ENCODE results near the gene SEMA3C. TPM values are rescaled to one million over a fixed set of nuclear protein-coding genes. Genes with fewer than 3 reads are reported as not detected.

The SEMA3C gene
- total and polyA plus RNA-seq, 2 donors (not counting 3 experiments of a cell fraction or from before 2014, with no cell fraction given), result 0.01 to 0.09 TPM

DNA sequence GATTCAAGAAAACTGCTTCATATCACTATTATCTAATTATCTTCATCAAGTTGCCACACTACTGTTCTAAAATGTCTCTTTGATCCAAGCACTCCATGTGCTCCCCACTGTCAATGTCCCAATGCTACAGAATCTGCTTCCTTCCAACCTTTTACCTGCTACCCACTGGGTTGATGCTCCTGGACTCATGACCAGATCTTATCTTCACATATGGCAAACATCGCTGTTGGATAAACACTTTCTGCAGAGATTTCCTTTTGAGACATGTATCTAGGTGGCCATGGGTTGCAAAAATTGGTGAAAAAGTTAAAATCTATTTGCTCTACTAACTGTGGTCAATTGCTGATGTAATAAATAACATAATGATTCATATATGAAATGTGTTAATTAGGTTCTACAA lies 24.5 kb upstream of the SEMA3C start:
- intact Hi-C loops (cut with micrococcal nuclease) (loop anchor here (5.0 kb wide), 1 partner anchor 1094 kb away; no protein-coding TSS in a partner anchor), dilution Hi-C loops (cut with MboI; ENCODE audit: extremely low pct_ligation_motif_present, low sequenced_read_pairs) (no loop called here)
- no peaks in the 10 kb centered on the region for H3K9me3 ChIP-seq (replicated peaks; ENCODE audit: control insufficient read depth, insufficient read depth, low read length)
- no peaks in the 10 kb centered on the region for H3K27me3 ChIP-seq (ENCODE audit: control insufficient read depth in 2 of 2, insufficient read depth in 2 of 2, low read length in 2 of 2)
- no peak for TF ChIP-seq POLR2AphosphoS5 (IDR thresholded peaks at IDR 0.05; ENCODE audit: insufficient read depth, low read depth, low read length)
- no peak for TF ChIP-seq MYC (IDR thresholded peaks at IDR 0.05; ENCODE audit: low read depth, low read length)
- TF ChIP-seq GATA2 (IDR thresholded peaks at IDR 0.05; ENCODE audit: insufficient read depth, insufficient read length, low read depth, low read length), result peak; percentile 56
- H3K9me1 ChIP-seq (replicated peaks; ENCODE audit: control insufficient read depth, extremely low read depth, insufficient read depth, low read length), result no peaks in the 10 kb centered on the region
- CTCF ChIA-PET, result no interaction called here
- H3K4me2 ChIP-seq (ENCODE audit: insufficient read depth, low read length), result no peak overlapping the region
- no peak for FAIRE-seq
- peak overlapping the region; percentile 57 for H3K27ac ChIP-seq (ENCODE audit: insufficient read depth, low read depth, low read length)
- H2AFZ ChIP-seq (ENCODE audit: low read depth, low read length), result no peak overlapping the region
- H3K4me3 ChIP-seq (replicated peaks in 1 of 3; ENCODE audit: insufficient read depth in 1 of 3, low read depth in 1 of 3, low read length in 3 of 3), result no peak overlapping the region
- peaks cover 28% of the 10 kb centered on the region for H3K4me1 ChIP-seq (ENCODE audit: control insufficient read depth, extremely low read depth, insufficient read depth, low read length)
- POLR2A ChIA-PET, result no interaction called here
- BruUV-seq (replicated peaks), result no TSS peak
- no peak overlapping the region for H3K9ac ChIP-seq (replicated peaks; ENCODE audit: extremely low read depth, insufficient read depth, low read length)
- H3K36me3 ChIP-seq (ENCODE audit: control insufficient read depth in 2 of 2, extremely low read depth in 1 of 2, insufficient read depth in 2 of 2, low read length in 2 of 2), result no peaks in the 10 kb centered on the region
- H3K79me2 ChIP-seq (ENCODE audit: control insufficient read depth, insufficient read depth, low read length), result no peaks in the 10 kb centered on the region
- no peak for DNase-seq (ENCODE audit: low read depth, low spot score)
- no peaks in the 10 kb centered on the region for H4K20me1 ChIP-seq (replicated peaks; ENCODE audit: control insufficient read depth, extremely low read depth, insufficient read depth, low read length)

DNA sequence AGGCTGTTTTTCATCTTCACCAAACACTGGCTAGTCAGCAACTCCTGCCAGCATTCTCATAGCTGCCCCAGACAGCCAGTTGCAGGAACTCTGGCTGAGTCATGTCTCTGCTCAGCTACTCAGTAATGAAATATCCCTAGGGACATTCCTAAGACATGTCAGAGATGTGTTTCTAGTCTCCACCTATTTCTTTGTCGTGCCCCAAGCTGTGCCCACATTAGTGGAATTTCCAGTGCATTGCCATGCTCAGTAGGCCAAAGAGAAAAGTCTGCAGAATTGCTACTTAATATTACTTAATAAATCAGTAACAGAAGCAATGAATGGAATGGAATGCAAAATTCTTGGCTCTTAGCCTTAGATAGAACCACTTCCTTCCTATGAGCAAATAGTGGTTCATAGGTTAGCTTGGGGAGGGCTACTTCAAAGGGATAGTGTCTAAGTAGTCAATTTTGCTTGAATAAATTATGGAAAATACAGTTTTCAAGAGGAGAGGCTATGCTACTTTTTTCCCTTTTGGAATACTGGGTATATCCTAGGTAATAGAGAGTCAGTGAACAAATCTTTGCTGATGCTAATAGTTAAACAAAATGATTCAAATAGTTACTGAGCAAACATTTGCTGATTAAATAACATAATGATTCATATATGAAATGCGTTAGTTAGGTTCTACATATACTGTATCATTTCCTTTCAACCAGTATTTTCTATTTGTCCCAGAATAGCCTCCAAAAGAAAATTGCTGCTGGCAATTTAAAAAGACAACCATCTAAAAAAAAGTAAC lies 23.6 kb upstream of the SEMA3C start:
- no peaks in the 10 kb centered on the region for H3K36me3 ChIP-seq (ENCODE audit: control insufficient read depth in 2 of 2, extremely low read depth in 1 of 2, insufficient read depth in 2 of 2, low read length in 2 of 2)
- H3K4me2 ChIP-seq (ENCODE audit: insufficient read depth, low read length), result peak overlapping the region; percentile 60
- intact Hi-C loops (cut with micrococcal nuclease) (loop anchor here (1.0 to 5.0 kb wide), 2 partner anchors 23 to 1095 kb away; partner anchors contain the start of gene SEMA3C), dilution Hi-C loops (cut with MboI; ENCODE audit: extremely low pct_ligation_motif_present, low sequenced_read_pairs) (no loop called here)
- FAIRE-seq (peak; percentile 97), DNase-seq (ENCODE audit: low read depth, low spot score) (peak; percentile 92)
- no peak overlapping the region for H2AFZ ChIP-seq (ENCODE audit: low read depth, low read length)
- peak overlapping the region; percentile 57 for H3K27ac ChIP-seq (ENCODE audit: insufficient read depth, low read depth, low read length)
- no peaks in the 10 kb centered on the region for H4K20me1 ChIP-seq (replicated peaks; ENCODE audit: control insufficient read depth, extremely low read depth, insufficient read depth, low read length)
- peaks cover 28% of the 10 kb centered on the region for H3K4me1 ChIP-seq (ENCODE audit: control insufficient read depth, extremely low read depth, insufficient read depth, low read length)
- no peaks in the 10 kb centered on the region for H3K9me1 ChIP-seq (replicated peaks; ENCODE audit: control insufficient read depth, extremely low read depth, insufficient read depth, low read length)
- no peaks in the 10 kb centered on the region for H3K27me3 ChIP-seq (ENCODE audit: control insufficient read depth in 2 of 2, insufficient read depth in 2 of 2, low read length in 2 of 2)
- TF ChIP-seq GATA2 (IDR thresholded peaks at IDR 0.05; ENCODE audit: insufficient read depth, insufficient read length, low read depth, low read length) (peak; percentile 55), MAX (IDR thresholded peaks at IDR 0.05; ENCODE audit: insufficient read depth, insufficient read length) (no peak), FOS (IDR thresholded peaks at IDR 0.05; ENCODE audit: borderline replicate concordance, insufficient read depth, low read length) (peak; percentile 90), POLR2AphosphoS5 (IDR thresholded peaks at IDR 0.05; ENCODE audit: insufficient read depth, low read depth, low read length) (peak; percentile 34), JUN (IDR thresholded peaks at IDR 0.05; ENCODE audit: borderline replicate concordance, insufficient read depth, insufficient read length, low read depth) (peak; percentile 46)
- H3K79me2 ChIP-seq (ENCODE audit: control insufficient read depth, insufficient read depth, low read length), result no peaks in the 10 kb centered on the region
- ChIA-PET CTCF (interaction anchor here (0.7 to 1.0 kb wide), 5 partner anchors 10 to 515 kb away, joined by 3 to 4 read pairs (median 3); no protein-coding TSS in a partner anchor), POLR2A (interaction anchor here (0.6 to 1.2 kb wide), 2 partner anchors 509 to 803 kb away, joined by 3 to 7 read pairs; no protein-coding TSS in a partner anchor)
- H3K4me3 ChIP-seq (replicated peaks in 1 of 3; ENCODE audit: insufficient read depth in 1 of 3, low read depth in 1 of 3, low read length in 3 of 3), result no peak overlapping the region
- no peaks in the 10 kb centered on the region for H3K9me3 ChIP-seq (replicated peaks; ENCODE audit: control insufficient read depth, insufficient read depth, low read length)
- BruUV-seq (replicated peaks), result no TSS peak
- peak overlapping the region; percentile 47 for H3K9ac ChIP-seq (replicated peaks; ENCODE audit: extremely low read depth, insufficient read depth, low read length)
